Fibroblast of lung (primary cell): Measurements from ENCODE around the gene IGSF9. TPM values are rescaled to one million over a fixed set of nuclear protein-coding genes. Genes with fewer than 3 reads are reported as not detected.

Experiments used
- DNase-seq, 2 donors: peaks; one replicate each; pipeline versions ENCODE4 v3.0.0 to v3.0.0-alpha.2; 2010; ENCODE audit warnings: low read depth in 2 of 2
- H2AFZ ChIP-seq: 2 replicates; pipeline ENCODE4 v1.5.1; 2012; ENCODE audit warnings: low read length, control low read depth, inconsistent platforms
- H3K27ac ChIP-seq: 2 replicates; pipeline ENCODE4 v1.5.1; 2011; ENCODE audit warnings: low read length, control low read depth; ENCODE audit not compliant: insufficient read depth
- H3K27me3 ChIP-seq: 2 replicates; pipeline ENCODE4 v1.5.1; 2011; ENCODE audit warnings: mild to moderate bottlenecking, low read length; ENCODE audit not compliant: control insufficient read depth, insufficient read depth
- H3K36me3 ChIP-seq: 2 replicates; pipeline ENCODE4 v1.5.1; 2011; ENCODE audit warnings: low read length; ENCODE audit not compliant: control insufficient read depth, insufficient read depth
- H3K4me1 ChIP-seq: 2 replicates; pipeline ENCODE4 v1.5.1; 2011; ENCODE audit warnings: low read length; ENCODE audit not compliant: control insufficient read depth, insufficient read depth; ENCODE audit errors: extremely low read depth
- H3K4me2 ChIP-seq: 2 replicates; pipeline ENCODE4 v1.5.1; 2011; ENCODE audit warnings: low read length, control low read depth; ENCODE audit not compliant: insufficient read depth; ENCODE audit errors: extremely low read depth
- H3K4me3 ChIP-seq, 4 experiments: fragments of 200-600 bp in 1 of 4; sonication (generic) in 1 of 4; replicated peaks in 1 of 4; 2 replicates each; pipeline ENCODE4 v1.5.1; 2011 to 2016; ENCODE audit warnings: low read length in 4 of 4, low read depth in 3 of 4, mild to moderate bottlenecking in 3 of 4, control low read depth in 2 of 4, inconsistent platforms in 1 of 4, mixed read lengths in 1 of 4; ENCODE audit not compliant: insufficient read depth in 1 of 4; ENCODE audit errors: control extremely low read depth in 1 of 4
- H3K79me2 ChIP-seq: 2 replicates; pipeline ENCODE4 v1.5.1; 2012; ENCODE audit warnings: mild to moderate bottlenecking, low read length, inconsistent platforms; ENCODE audit not compliant: control insufficient read depth, insufficient read depth
- H3K9ac ChIP-seq: 2 replicates; pipeline ENCODE4 v1.5.1; 2011; ENCODE audit warnings: mild to moderate bottlenecking, low read length, control low read depth; ENCODE audit not compliant: insufficient read depth
- H3K9me3 ChIP-seq: 2 replicates; pipeline ENCODE4 v1.5.1; 2012; ENCODE audit warnings: low read depth, low read length; ENCODE audit not compliant: control insufficient read depth, insufficient read depth
- H4K20me1 ChIP-seq: 2 replicates; pipeline ENCODE4 v1.5.1; 2011; ENCODE audit warnings: low read length; ENCODE audit not compliant: control insufficient read depth, insufficient read depth; ENCODE audit errors: extremely low read depth
- CTCF ChIP-seq, 2 donors: IDR thresholded peaks in 1 of 2; conservative IDR thresholded peaks in 1 of 2; 1 replicate in 1 of 2; 2 replicates in 1 of 2; pipeline ENCODE4 v1.5.1; 2011 to 2012; ENCODE audit warnings: low read length in 2 of 2, control low read depth in 1 of 2, inconsistent platforms in 1 of 2, low read depth in 1 of 2, mild to moderate bottlenecking in 1 of 2
- EZH2 ChIP-seq: IDR thresholded peaks from 2 replicates; pipeline ENCODE4 v1.5.1; 2012; ENCODE audit warnings: low read length, control low read depth, mild to moderate bottlenecking; ENCODE audit errors: missing control alignments
- polyA plus RNA-seq, 2 donors: library from polyadenylated mRNA; depleted of rRNA in 1 of 2; stranded (reverse) in 1 of 2; unstranded in 1 of 2; fragments of >200 nt; gene quantifications; 2 replicates each; pipeline ENCODE4 v1.2.1, GENCODE V29; 2011 to 2012; ENCODE audit warnings: missing spikeins in 1 of 2
- total RNA-seq: library from RNA; depleted of rRNA; stranded (reverse); fragments of >200 nt; gene quantifications from 2 replicates; pipeline ENCODE4 v1.2.1, GENCODE V29; 2014

The IGSF9 gene
- total and polyA plus RNA-seq, 2 donors (not counting 1 experiment from before 2014, with no cell fraction given): under 0.01 TPM; not detected in 1

- Histone ChIP-seq H2AFZ (no peak overlapping the region), H3K4me2 (peak overlapping the region; percentile 96), H3K79me2 (peaks cover 58% of the 10 kb centered on the region), H4K20me1 (no peaks in the 10 kb centered on the region), H3K9me3 (no peaks in the 10 kb centered on the region), H3K27ac (peak overlapping the region; percentile 100), H3K4me3 (peak overlapping the region; percentile 44 to 98 (median 91)), H3K36me3 (peaks cover 17% of the 10 kb centered on the region), H3K4me1 (peaks cover 24% of the 10 kb centered on the region), H3K9ac (peak overlapping the region; percentile 99), H3K27me3 (no peaks in the 10 kb centered on the region)
- peak; percentile 91 to 93 for DNase-seq
- TF ChIP-seq CTCF (conservative IDR thresholded peaks at IDR 0.05 in 1 of 2, IDR thresholded peaks at IDR 0.05 in 1 of 2; ENCODE audit: low read depth in 1 of 2, low read length in 2 of 2) (no peak), EZH2 (no peak)
Measured at GRCh38 chr1:159924025-159924790, 21.2 kb downstream of the IGSF9 start.

GRCh38 chr1:159923203-159924024 lies 22.0 kb downstream of the IGSF9 start:
- no peaks in the 10 kb centered on the region for H4K20me1 ChIP-seq
- H3K9me3 ChIP-seq: no peaks in the 10 kb centered on the region
- H3K27me3 ChIP-seq: no peaks in the 10 kb centered on the region
- H2AFZ ChIP-seq: no peak overlapping the region
- peaks cover 60% of the 10 kb centered on the region for H3K79me2 ChIP-seq
- H3K4me2 ChIP-seq: peak overlapping the region; percentile 96
- H3K27ac ChIP-seq: peak overlapping the region; percentile 100
- H3K4me1 ChIP-seq: peaks cover 31% of the 10 kb centered on the region
- TF ChIP-seq EZH2 (no peak), CTCF (conservative IDR thresholded peaks at IDR 0.05 in 1 of 2, IDR thresholded peaks at IDR 0.05 in 1 of 2; ENCODE audit: low read depth in 1 of 2, low read length in 2 of 2) (no peak)
- DNase-seq: peak; percentile 86 to 95
- H3K36me3 ChIP-seq: peaks cover 22% of the 10 kb centered on the region
- H3K4me3 ChIP-seq: peak overlapping the region; percentile 44 to 98 (median 85)
- peak overlapping the region; percentile 99 for H3K9ac ChIP-seq
